ENCODE measurements around the gene LASP1.
A peak's percentile ranks its signal among the peaks of the same experiment; 100 is the strongest.
"Not testable (repeated sequence)": the region's sequence is repeated elsewhere in the genome, so short reads cannot be mapped to it uniquely, and the experiment has no call there.

Gene LASP1

DNA sequence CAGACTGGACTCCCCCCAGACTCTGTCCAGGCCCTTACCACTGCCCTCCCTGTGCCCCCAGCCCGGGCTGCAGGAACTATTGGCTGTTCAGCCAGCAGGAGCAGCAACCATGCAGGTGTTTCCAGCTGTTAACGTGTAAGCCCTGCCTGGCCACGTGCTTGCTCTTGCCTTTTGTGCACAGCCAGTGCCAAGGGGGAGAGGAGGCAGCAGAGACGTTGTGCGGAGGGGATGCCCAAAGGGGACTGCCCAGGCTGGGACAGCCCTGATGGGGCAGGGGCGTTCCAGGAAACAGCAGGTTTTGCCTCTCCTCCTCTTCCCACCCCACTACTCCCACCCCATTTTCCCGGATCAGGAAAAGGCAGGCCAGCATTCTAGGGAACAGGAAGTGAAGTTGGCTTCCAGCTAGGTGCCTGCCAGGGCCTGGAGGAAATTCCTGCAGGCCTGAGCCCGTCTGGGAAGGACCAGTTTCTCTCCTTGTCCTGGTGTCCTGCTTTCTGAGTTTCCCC lies 38.9 kb downstream of the LASP1 start:
- no peak for DNase-seq

DNA sequence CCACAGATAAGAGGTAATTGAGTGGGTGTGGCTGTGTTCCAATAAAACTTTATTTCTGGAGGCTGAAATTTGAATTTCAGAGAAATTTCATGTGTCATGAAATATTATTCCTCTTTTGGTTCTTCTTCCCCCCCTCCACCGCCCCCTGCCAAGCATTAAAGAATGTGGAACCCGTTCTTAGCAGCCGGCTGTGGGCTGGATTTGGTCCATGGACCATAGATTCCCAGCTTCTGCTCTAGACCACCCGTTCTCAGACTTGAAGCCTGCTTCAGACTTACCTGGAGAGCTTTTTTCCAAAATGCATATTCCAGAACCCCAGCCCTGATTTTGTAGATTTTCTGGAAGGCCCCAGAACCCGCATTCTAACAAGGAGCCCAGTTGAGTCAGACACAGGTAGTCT lies 40.5 kb downstream of the LASP1 start:
- no peak for DNase-seq

DNA sequence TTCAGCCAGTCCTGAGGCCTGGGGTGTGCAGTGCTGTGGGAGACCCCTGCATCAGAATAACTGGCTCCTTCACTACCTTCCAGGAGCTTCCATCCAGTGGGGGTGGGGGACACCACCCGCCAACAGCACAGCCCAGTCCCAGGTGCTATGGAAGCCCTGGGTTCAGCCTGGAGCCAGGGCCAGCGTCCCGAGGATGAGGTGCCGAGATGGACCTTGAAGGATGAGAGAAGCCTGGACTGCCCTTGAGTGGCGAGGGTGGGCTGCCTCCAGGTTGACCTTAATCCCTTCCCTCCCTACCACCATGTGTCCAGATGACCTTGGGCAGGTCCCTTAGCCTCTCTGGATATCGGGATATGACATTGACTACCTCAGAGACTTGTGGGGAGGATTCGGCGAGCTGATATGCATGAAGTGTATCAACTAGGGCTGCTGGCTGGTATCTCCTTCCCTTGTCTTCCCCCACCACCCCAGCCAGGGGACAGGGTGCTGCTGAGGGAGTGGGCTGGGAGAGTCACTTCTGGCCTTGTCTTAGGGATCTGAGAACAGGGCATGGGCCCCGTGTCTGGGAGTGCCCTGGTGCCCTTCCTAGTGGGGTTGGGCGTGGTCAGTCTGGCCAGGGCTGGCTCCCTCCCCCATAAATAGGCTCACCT lies 41.3 kb downstream of the LASP1 start:
- no peak for DNase-seq

- not testable (repeated sequence) for DNase-seq
Observed at GRCh38 chr17:38911731-38912081, 41.8 kb downstream of the LASP1 start.

- DNase-seq: peak in 1 of 14 donors; percentile 31
Observed at GRCh38 chr17:38912221-38912813, 42.5 kb downstream of the LASP1 start.

DNA sequence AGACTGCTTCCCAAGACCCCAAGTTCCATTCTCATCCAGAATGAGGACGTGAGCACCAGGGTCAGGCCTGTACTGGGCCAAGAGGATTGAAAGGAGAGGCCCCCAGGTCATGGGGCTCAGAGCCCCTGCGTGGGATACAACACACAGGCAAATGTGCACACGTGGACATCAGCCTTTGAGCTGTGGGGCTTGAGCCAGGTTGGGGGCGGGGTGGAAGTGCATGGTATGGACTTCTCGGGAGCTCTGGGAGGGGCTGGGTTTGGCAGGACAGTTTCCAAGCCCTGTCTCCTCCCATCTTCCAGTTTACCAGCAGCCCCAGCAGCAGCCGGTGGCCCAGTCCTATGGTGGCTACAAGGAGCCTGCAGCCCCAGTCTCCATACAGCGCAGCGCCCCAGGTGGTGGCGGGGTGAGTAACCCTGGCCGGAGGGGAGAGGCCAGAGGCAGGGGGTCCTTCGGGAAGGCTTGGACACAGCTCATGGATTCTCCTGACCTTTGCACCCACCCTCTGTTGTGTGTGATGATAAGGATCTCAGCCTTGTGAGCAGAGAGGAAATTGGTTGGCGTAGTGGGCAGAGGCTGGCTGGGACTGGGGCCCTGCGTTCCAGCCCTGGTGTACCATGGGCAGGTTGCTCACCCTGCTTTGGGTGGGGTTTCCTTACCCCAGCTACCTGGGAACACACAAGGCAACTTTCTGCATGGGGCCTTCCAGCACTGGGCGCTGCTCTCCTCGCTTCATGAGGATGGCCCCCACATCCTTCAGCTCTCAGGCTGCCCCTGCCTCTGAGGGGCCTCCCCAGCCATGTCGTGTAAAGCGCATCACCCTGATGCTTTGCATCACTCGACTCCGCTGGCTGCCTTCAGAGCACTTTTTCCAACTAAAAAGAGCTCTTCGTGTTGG lies 45.1 kb downstream of the LASP1 start:
- DNase-seq: no peak

- DNase-seq: no peak
Observed at GRCh38 chr17:38915639-38915995, 45.8 kb downstream of the LASP1 start.

- DNase-seq: no peak
Observed at GRCh38 chr17:38916771-38917170, 46.9 kb downstream of the LASP1 start.

- DNase-seq: no peak
Observed at GRCh38 chr17:38917259-38917658, 47.4 kb downstream of the LASP1 start.

DNA sequence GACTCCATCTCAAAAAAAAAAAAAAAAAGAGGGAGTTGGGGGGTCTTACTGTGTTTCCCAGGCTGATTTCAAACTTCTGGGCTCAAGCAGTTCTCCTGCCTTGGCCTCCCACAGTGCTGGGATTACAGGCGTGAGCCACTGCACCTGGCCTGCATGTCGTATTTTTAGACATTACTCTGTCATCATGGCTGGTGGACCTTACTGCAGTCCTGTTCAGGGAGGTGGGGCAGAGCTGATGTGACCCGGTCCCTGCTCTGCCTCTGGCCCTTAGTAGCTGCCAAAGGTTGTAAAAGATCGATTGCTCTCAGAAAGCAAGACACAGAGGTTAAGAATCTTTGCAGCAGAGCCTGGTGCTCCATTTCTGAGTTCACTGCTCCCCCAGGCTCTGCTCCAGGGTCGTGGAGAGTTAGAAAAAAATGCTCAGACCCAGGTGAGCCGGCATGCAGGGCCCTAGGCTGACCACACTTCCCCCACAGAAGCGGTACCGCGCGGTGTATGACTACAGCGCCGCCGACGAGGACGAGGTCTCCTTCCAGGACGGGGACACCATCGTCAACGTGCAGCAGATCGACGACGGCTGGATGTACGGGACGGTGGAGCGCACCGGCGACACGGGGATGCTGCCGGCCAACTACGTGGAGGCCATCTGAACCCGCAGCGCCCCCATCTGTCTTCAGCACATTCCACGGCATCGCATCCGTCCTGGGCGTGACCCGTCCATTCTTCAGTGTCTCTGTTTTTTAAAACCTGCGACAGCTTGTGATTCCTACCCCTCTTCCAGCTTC lies 48.5 kb downstream of the LASP1 start:
- no peak for DNase-seq

GRCh38 chr17:38918916-38919315 lies 49.1 kb downstream of the LASP1 start:
- no peak for DNase-seq

- no peak for DNase-seq
Observed at GRCh38 chr17:38919316-38920078, 49.6 kb downstream of the LASP1 start.

GRCh38 chr17:38920374-38921291 lies 50.8 kb downstream of the LASP1 start:
- no peak for DNase-seq

DNA sequence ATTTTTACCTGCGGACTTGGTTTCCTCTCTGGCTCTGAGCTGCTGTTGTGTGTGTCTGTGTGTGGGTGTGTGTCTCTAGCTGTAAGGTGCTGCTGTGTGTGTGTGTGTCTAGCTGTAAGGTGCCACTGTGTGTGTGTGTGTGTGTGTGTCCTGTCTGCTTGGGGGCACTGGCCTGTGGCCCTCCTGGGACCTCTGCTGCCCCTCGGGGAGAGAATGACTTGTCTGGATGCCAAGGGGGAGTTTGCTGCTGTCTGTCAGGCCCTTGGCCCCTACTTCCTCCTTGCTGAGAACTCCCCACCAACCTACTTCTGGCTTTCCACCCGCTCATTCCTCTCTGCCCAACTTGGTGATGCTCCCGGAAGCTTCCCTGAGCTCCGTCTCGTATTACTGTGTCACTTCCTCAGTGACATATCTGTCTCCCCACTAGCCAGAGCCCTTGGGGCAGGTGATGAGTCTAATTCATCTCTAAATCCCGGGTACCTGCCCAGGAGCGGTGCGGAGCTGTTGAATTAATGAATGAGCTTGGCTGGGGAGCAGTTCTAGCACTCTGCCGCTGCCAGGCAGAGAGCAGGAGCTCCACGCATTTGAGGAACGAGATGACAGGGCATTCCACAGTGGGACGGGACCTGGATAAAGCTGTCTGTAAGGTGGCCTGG lies 52.0 kb downstream of the LASP1 start:
- no peak for DNase-seq

DNA sequence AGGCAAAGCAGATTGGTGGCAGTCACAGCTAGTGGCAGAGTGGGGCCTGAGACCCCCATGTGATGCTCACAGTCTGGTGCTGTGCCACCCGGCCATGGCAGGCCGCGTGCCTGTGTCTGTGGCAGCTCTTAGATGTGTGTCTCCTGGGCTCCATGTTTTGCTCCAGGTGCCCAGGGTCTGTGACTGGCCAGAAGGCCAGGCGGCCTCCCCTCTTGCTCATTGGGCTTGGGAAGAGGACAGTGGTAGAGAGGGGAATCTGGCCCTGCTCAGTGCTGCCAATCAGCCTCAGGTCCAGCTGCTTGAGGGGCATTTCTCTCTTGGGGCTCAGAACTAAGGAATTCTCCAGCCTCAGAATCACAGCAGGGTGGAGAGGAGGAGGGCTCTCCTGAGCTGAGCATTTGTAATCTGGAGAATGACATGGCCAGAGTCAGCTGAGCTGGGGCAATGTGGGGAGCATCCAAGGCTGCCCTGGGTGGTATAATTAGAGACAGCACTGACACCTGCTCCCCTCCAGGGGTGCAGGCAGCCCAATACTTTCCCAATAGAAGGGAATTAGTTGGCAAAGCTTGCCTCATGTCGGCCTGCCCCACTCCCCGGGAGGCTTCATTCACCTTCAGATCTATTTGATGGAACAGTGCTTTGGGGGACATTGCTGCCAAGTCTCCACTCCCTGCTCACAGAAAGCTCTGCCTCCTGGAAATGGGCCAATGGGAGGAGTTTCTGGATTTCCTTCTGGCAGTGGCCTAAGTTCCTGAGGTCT lies 52.9 kb downstream of the LASP1 start:
- peak in 7 of 14 donors; percentile 10 to 80 (median 38) for DNase-seq

GRCh38 chr17:38925263-38925995 lies 55.6 kb downstream of the LASP1 start, which contains the start of gene LASP1NB:
Gene LASP1NB, plus strand, starts transcription at chr17:38925614.
- peak in 12 of 14 donors; percentile 45 to 94 (median 58) for DNase-seq

DNA sequence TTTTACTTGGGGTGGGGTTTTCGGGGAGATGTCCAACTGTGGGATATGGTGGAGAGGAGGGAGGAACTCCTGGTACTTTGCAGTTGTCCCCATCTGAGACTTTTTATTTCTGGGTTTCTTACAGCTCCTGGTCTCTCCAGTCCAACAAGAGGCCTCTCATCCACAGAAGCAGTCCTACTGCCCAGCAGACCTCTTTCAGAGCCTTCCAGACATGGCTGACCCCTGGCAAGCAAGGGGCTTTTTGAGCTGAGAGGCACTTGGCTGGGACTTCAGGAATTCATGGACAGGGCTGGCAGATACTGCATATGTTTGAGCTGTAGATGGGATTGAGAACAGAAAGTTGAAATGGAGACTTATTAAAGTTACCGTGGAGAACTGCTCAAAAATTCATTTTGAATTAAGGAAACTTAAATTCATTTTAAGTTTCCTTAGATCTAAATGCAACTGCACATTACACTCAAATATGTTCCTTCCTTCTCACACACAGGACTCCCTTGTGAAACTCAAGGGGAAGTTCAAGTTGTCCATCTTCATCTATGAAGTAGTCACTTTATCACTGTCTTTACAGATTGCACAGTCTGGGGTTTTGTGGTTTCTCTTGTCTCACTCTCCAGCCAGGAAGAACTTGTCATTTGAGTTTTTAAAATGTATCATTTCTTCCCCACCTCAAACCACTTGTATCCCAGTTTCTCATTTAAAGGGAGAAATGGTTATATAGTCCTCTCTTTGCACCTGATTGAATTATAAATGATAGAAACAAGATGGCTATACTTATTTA lies 56.6 kb downstream of the LASP1 start:
- DNase-seq: peak in 1 of 14 donors; percentile 30

DNA sequence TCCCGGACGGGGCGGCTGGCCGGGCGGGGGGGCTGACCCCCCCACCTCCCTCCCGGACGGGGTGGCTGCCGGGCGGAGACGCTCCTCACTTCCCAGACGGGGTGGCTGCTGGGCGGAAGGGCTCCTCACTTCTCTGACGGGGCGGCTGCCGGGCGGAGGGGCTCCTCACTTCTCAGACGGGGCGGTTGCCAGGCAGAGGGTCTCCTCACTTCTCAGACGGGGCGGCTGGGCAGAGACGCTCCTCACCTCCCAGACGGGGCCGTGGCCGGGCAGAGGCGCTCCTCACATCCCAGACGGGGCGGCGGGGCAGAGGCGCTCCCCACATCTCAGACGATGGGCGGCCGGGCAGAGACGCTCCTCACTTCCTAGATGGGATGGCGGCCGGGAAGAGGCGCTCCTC lies 60.9 kb downstream of the LASP1 start:
- DNase-seq: not testable (repeated sequence)
